Cardiac fibroblast (primary cell): ENCODE results near the gene CCDC102A.
"Not testable (repeated sequence)": the region's sequence is repeated elsewhere in the genome, so short reads cannot be mapped to it uniquely, and the experiment has no call there.

Experiments used
- DNase-seq, 2 donors: peaks; one replicate each; pipeline versions ENCODE4 v3.0.0 to v3.0.0-alpha.2; 2010; ENCODE audit warnings: low read depth in 2 of 2
- H3K4me3 ChIP-seq, 2 donors: replicated peaks in 1 of 2; 1 replicate in 1 of 2; 2 replicates in 1 of 2; pipeline ENCODE4 v1.5.1; 2011; ENCODE audit warnings: low read depth in 2 of 2, low read length in 2 of 2, mild to moderate bottlenecking in 2 of 2, moderate library complexity in 1 of 2
- TF ChIP-seq, protein P1 (sequence below): IDR thresholded peaks from one replicate; pipeline ENCODE4 v1.5.1; 2011; ENCODE audit warnings: low read depth, mild to moderate bottlenecking, low read length, inconsistent platforms

The CCDC102A gene

GRCh38 chr16:57556941-57557541 lies 20.7 kb upstream of the CCDC102A start:
- no peak for DNase-seq
- no peak overlapping the region for H3K4me3 ChIP-seq
- TF ChIP-seq, protein P1, sequence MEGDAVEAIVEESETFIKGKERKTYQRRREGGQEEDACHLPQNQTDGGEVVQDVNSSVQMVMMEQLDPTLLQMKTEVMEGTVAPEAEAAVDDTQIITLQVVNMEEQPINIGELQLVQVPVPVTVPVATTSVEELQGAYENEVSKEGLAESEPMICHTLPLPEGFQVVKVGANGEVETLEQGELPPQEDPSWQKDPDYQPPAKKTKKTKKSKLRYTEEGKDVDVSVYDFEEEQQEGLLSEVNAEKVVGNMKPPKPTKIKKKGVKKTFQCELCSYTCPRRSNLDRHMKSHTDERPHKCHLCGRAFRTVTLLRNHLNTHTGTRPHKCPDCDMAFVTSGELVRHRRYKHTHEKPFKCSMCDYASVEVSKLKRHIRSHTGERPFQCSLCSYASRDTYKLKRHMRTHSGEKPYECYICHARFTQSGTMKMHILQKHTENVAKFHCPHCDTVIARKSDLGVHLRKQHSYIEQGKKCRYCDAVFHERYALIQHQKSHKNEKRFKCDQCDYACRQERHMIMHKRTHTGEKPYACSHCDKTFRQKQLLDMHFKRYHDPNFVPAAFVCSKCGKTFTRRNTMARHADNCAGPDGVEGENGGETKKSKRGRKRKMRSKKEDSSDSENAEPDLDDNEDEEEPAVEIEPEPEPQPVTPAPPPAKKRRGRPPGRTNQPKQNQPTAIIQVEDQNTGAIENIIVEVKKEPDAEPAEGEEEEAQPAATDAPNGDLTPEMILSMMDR, result no peak

GRCh38 chr16:57555831-57556230 lies 19.5 kb upstream of the CCDC102A start:
- TF ChIP-seq, protein P1, result no peak
- DNase-seq, result no peak
- no peak overlapping the region for H3K4me3 ChIP-seq

DNA sequence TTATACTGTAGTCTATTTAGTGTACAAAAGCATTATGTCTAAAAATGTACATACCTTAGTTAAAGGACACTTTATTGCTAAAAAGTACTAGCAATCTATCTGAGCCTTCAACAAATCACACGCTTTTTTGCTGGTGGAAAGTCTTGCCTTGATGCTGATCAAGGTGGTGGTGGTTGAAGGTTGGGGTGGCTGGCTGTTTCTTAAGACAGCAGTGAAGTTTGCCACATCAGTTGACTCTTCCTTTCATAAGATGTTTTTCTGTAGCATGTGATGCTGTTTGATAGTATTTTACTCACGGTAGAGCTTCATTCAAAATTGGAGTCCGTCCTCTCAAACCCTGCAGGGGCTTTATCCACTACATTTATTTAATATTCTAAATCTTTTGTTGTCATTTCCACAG lies 14.7 kb upstream of the CCDC102A start:
- TF ChIP-seq, protein P1, result no peak
- no peak for DNase-seq
- no peak overlapping the region for H3K4me3 ChIP-seq

DNA sequence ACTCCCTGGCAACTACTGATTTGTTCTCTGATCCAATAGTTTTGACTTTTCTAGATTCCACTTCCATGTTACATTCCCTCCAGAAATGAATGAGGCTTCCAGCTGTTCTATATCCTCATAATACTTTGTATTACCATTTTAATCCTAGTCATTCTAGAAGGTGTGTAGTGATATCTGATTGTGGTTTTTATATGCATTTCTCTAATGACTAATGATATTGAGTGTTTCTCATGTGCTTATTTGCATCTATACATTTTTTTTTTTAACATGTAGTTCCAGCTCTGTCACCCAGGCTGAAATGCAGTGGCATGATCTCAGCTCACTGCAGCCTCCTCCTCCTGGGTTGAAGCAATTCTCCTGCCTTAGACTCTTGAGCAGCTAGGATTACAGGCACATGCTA lies 13.4 kb upstream of the CCDC102A start:
- TF ChIP-seq, protein P1, result no peak
- no peak overlapping the region for H3K4me3 ChIP-seq
- DNase-seq, result no peak

DNA sequence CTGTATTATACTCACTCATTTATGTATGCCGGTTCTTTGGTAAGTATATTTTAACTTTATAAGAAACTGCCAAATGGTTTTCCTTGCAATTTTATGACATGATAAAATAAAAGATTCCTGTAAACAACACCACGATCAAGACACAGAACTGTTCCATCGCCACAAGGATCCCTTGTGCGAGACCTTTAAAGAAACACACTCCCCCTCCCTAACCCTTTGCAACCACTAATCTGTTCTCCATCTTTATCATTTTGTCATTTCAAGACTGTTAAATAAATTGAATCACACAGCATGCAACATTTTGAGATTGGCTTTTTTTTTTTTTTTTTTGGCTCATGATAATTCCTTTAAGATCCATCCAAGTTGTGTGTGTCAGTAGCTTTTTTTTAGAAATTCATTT lies 12.0 kb upstream of the CCDC102A start:
- H3K4me3 ChIP-seq, result no peak overlapping the region
- DNase-seq, result no peak
- TF ChIP-seq, protein P1, result no peak

GRCh38 chr16:57547524-57547923 lies 11.2 kb upstream of the CCDC102A start:
- not testable (repeated sequence) for H3K4me3 ChIP-seq, DNase-seq

DNA sequence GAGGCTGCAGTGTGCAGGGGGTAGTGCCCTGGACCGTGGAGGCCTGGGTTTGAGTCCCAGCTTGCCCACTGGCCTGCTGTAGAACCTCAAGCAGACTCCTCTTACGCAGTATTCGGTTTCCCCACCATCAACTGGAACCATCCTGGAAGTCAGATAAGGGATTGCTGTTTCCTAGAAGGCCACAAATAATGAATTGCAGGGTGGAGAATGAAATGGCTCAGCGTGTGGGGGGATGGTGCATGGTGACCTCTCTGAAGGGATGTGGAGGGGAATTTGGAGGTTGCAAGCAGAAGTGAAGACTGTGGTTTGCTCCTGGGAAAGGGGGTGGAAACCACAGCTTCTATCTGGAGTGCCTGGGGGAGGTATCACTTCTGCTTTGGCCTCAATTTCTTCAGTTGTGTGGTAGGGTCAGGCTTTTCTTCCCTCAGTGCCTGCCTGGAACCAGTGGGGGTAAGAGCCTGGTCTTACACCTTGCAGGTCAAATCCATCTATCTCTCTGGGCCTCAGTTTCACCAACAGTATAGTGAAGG lies 7.8 kb upstream of the CCDC102A start:
- H3K4me3 ChIP-seq, result no peak overlapping the region
- TF ChIP-seq, protein P1, result no peak
- no peak for DNase-seq
